GM12892 (cell line): Measurements from ENCODE around the gene PDIA3.

Experiments used
- POLR2A ChIP-seq: IDR thresholded peaks from 2 replicates; pipeline ENCODE4 v1.6.1; 2011; ENCODE audit warnings: low read depth, low read length, control low read depth
- POLR2AphosphoS5 ChIP-seq: IDR thresholded peaks from 2 replicates; pipeline ENCODE4 v1.6.1; 2011; ENCODE audit warnings: low read depth, low read length, control low read depth

DNA sequence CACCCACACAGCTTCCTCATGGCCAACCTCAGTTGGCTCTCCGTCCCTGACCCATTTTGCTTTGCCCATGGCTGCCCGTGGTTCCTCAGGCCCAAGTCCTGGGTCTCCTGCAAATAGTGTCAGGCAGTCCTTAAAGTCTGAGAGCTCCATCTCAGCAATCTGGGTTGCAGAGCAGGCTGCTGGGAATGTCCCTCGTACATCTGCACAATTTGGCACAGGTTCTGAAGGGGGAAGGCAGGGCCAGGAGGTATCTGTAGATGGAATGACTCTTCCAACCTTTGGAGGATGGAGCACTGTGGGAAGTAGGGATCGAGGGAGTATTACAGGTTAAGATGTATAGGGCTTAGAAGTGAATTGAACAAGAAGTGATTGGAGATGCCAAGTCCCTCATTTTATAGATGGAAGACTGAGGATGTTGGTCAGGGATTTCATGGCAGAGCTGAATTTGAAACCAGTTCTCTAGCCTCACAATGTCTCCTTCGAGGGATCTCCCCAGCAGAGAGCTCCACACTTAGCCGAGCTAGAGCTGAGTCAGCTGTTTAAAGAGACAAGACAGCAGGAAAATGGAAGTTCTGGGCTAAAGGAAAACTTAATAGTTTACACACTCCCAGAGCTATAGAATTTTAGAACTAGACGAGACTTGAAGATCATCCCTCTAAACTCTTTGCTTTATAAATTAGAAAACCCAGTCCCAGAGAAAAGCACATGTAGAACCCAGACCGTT is 43.4 kb upstream of the PDIA3 start:
- TF ChIP-seq POLR2AphosphoS5 (no peak), POLR2A (no peak)
